Subcutaneous adipose tissue (tissue), 4 donors: ENCODE measurements around the gene LDLRAD4. TPM values are rescaled to one million over a fixed set of nuclear protein-coding genes. Genes with fewer than 3 reads are reported as not detected.

Experiments
- CTCF ChIP-seq: fragments of 450-650 bp; IDR thresholded peaks from one replicate; pipeline ENCODE4 v1.5.1; 2016; ENCODE audit warnings: low read depth, mild to moderate bottlenecking, control low read depth, antibody characterized with exemption, moderate library complexity
- total RNA-seq, 4 donors: library from RNA; depleted of rRNA; stranded (reverse); fragments of >200 nt; gene quantifications; one replicate each; pipeline ENCODE4 v1.1.0, GENCODE V29; 2016

LDLRAD4 gene
- total RNA-seq, 4 donors from 2014 or later: 16.4 to 28.4 (median 21.6) TPM

- no peak for TF ChIP-seq CTCF
Measured at GRCh38 chr18:13220361-13220991, 1.9 kb downstream of the LDLRAD4 start.

GRCh38 chr18:13221869-13222855, 3.6 kb downstream of the LDLRAD4 start:
- TF ChIP-seq CTCF: no peak

GRCh38 chr18:13222856-13223281, 4.3 kb downstream of the LDLRAD4 start:
- no peak for TF ChIP-seq CTCF

GRCh38 chr18:13223311-13224143, 5.0 kb downstream of the LDLRAD4 start:
- TF ChIP-seq CTCF: no peak

GRCh38 chr18:13225261-13225660, 6.7 kb downstream of the LDLRAD4 start:
- TF ChIP-seq CTCF: no peak

DNA sequence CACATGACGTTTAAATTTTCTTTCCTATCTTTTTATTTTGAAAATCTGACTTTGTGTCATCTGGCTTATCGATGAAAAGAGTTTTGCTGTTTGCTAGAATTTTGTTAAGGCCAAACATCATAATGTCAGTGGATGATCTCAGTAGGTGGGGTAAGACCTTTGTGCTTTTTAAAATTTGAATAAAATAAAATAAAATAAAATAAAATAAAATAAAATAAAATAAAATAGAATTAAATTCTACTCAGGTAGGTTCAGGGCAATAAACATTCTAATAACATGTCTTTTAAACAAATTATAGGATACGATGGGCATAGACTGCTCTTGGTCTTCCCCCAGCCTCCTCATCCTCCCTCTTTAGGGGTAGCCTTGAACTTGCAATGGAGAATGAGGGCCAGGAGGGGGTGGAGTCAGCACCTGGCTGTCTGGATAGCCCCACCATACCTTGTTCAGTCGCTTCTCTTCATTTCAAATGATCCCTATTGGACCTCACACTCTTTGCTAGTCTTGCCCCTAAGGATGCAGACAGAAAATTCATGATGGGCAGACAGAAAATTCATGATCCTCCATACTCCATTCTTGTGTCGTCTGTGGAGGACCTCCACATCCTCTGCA, 8.1 kb downstream of the LDLRAD4 start:
- TF ChIP-seq CTCF: no peak
